GM18517 (cell line): ENCODE data around the gene DAAM2.

Experiments used
- ATAC-seq: cut with Tn5 transposase; IDR thresholded peaks from one replicate; pipeline ENCODE4 v1.9.1; 2021; ENCODE audit warnings: mild to moderate bottlenecking, moderate library complexity; ENCODE audit not compliant: unreplicated experiment

Gene DAAM2

GRCh38 chr6:39791850-39792539, at the start of gene DAAM2:
Gene DAAM2 (plus strand): TSS chr6:39792376. CDS start chr6:39856303, 63,927 bp downstream.
- ATAC-seq, result no peak

GRCh38 chr6:39746795-39747194, 45.4 kb upstream of the DAAM2 start:
- no peak for ATAC-seq

- ATAC-seq, result no peak
These were observed 39.1 kb upstream of the DAAM2 start for GRCh38 chr6:39752835-39753724.

GRCh38 chr6:39753725-39754045, 38.5 kb upstream of the DAAM2 start:
- no peak for ATAC-seq

GRCh38 chr6:39754514-39755115, 37.6 kb upstream of the DAAM2 start:
- ATAC-seq, result no peak

- ATAC-seq, result no peak
These were observed 36.9 kb upstream of the DAAM2 start for GRCh38 chr6:39755231-39755630.

GRCh38 chr6:39756582-39756981, 35.6 kb upstream of the DAAM2 start:
- no peak for ATAC-seq

GRCh38 chr6:39758905-39759605, 33.1 kb upstream of the DAAM2 start:
- ATAC-seq, result no peak

- ATAC-seq, result no peak
These were observed 31.8 kb upstream of the DAAM2 start for GRCh38 chr6:39760226-39760952.

GRCh38 chr6:39765508-39766065, 26.6 kb upstream of the DAAM2 start:
- ATAC-seq, result no peak

GRCh38 chr6:39769012-39769411, 23.2 kb upstream of the DAAM2 start:
- ATAC-seq, result no peak

- ATAC-seq, result no peak
These were observed 21.7 kb upstream of the DAAM2 start for GRCh38 chr6:39770446-39770845.

- no peak for ATAC-seq
These were observed 19.5 kb upstream of the DAAM2 start for GRCh38 chr6:39772559-39773273.

- ATAC-seq, result no peak
These were observed 18.4 kb upstream of the DAAM2 start for GRCh38 chr6:39773782-39774181.

- ATAC-seq, result no peak
These were observed 15.6 kb upstream of the DAAM2 start for GRCh38 chr6:39776581-39776980.

GRCh38 chr6:39777218-39777617, 15.0 kb upstream of the DAAM2 start:
- ATAC-seq, result no peak

GRCh38 chr6:39777661-39778060, 14.5 kb upstream of the DAAM2 start:
- ATAC-seq, result no peak

- no peak for ATAC-seq
These were observed 13.5 kb upstream of the DAAM2 start for GRCh38 chr6:39778581-39779255.

GRCh38 chr6:39785281-39785680, 6.9 kb upstream of the DAAM2 start:
- ATAC-seq, result no peak
